Stimulated activated CD8-positive, alpha-beta memory T cell treated with anti-CD3 and anti-CD28 coated beads, Interleukin-4, amount 100 ng/mL, for 1 hour (primary cell): ENCODE measurements around the gene NEDD8.
"Not testable (repeated sequence)": the region's sequence is repeated elsewhere in the genome, so short reads cannot be mapped to it uniquely, and the experiment has no call there.

Source experiments
- DNase-seq, 2 donors: peaks; one replicate each; pipeline ENCODE4 v3.0.0-alpha.2; 2020; ENCODE audit warnings: low read depth in 2 of 2, low spot score in 1 of 2

Gene NEDD8

DNA sequence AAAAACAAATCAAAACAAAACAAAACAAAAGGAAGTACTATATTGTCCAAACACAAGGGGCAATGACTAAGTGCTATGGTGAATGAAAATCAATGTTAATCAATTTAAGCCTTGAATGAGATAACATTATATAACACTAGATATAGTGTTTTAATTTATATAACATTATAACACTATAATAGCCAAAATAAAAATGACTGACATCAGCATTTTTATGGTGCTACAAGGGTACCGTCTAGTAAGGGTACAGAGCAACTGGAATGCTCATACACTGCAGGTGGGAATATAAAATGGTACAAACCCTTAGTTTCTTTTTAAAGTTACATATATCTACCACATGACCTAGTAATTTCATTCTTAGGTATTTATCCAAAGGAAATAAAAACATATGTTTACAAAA lies 5.7 kb downstream of the NEDD8 start:
- no peak for DNase-seq

DNA sequence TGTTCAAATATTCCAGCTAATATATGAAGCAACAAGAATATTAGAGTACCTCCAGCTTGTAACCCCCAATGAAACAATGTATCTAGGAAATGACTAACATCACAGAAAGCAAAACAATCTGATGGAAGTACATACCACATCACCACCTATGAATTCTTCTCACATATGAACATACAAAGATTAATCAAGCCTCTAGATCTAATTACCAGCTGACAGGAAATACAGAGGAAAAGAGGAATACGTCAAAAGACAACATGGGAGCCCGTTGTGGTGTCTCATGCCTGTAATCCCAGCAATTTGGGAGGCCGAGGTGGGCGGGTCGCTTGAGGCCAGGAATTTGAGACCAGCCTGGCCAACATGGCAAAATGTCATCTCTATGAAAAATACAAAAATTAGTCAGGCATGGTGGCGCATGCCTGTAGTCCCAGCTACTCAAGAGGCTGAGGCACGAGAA lies 7.5 kb downstream of the NEDD8 start:
- DNase-seq = no peak

DNA sequence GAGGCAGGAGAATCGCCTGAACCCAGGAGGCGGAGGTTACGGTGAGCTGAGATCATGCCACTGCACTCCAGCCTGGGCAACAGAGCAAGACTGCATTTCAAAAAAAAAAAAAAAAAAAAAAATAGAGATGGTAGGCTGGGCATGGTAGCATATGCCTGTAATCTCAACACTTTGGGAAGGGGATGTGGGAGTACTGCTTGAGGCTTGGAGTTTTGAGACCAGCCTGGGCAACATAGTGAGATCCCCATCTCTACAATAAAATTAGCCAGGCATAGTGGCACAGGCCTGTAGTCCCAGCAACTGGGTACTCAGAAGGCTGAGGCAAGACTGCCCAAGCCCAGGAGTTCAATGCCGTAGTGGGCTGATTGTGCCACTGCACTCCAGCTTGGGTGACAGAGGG lies 9.2 kb downstream of the NEDD8 start:
- DNase-seq = not testable (repeated sequence)

GRCh38 chr14:24219521-24219920 lies 12.6 kb downstream of the NEDD8 start:
- no peak for DNase-seq

DNA sequence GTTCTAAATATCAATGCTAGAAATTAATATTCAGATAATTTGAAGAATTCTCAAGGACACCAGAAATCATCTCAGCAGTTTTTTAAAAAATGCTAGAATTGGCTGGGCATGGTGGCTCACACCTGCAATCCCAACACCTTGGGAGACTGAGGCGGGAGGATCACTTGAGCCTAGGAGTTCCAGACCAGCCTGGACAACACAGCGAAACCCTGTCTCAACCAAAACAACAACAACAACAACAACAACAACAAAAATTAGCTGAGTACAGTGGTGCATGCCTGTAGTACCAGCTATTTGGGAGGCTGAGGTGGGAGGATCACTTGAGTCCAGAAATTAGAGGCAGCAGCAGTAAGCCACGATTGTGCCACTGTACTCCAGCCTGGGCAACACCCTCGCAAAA lies 13.1 kb downstream of the NEDD8 start:
- no peak for DNase-seq

DNA sequence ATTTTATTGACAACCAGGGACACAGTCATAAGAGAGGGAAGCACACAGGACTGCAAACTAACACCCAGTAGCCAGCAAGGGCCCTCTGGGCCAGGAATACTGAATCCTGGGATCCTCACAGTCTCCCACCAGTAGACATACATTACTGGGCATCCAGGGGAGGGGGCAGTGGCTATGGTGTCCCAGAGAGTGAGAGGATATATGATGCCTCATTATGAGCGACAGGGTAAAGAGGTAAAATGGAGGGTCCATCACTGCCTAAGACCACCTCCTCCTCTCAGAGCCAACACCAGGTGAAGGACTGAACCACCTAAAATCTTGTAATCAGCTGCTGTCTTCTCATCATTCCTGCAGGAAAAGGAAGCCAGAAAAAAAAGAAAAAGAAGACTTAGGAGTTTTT lies 15.3 kb downstream of the NEDD8 start:
- not testable (repeated sequence) for DNase-seq

- DNase-seq = no peak
Observed at GRCh38 chr14:24216345-24216699, 15.8 kb downstream of the NEDD8 start.

- peak; percentile 52 to 72 for DNase-seq
Observed at GRCh38 chr14:24215495-24216344, 16.4 kb downstream of the NEDD8 start, which contains the start of gene MDP1. TSS of gene MDP1 (minus strand) at chr14:24216066. CDS start at chr14:24215955, 111 bp downstream.

- no peak for DNase-seq
Observed at GRCh38 chr14:24213866-24214662, 18.1 kb downstream of the NEDD8 start.

GRCh38 chr14:24212924-24213865 lies 19.0 kb downstream of the NEDD8 start, which contains the start of gene CHMP4A:
TSS of gene CHMP4A (minus strand) at chr14:24213488. CDS start at chr14:24213439, 49 bp downstream.
- peak; percentile 88 to 93 for DNase-seq

DNA sequence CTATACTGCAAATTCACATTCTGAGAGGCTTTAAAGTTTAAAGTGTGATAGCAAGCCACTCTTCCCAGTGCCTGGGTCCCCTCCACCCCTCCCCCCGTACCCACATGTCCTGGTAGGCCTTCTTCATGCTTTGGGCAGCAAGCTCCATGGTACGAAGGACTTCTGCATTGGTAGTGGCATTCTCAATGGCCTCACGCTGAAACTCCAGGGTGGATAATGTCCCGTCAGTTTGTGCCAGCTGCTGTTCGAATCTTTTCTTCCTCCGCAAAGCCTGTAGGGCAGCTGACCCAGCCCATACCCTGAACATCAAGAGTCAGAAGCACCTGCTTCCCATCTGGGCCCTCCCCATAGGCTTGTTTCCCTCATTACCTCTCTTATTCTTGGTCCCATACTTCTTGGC lies 20.9 kb downstream of the NEDD8 start:
- no peak for DNase-seq

- no peak for DNase-seq
Observed at GRCh38 chr14:24207625-24208024, 24.5 kb downstream of the NEDD8 start.

- DNase-seq = no peak
Observed at GRCh38 chr14:24207104-24207551, 25.0 kb downstream of the NEDD8 start.

GRCh38 chr14:24206260-24207103 lies 25.7 kb downstream of the NEDD8 start:
- no peak for DNase-seq

DNA sequence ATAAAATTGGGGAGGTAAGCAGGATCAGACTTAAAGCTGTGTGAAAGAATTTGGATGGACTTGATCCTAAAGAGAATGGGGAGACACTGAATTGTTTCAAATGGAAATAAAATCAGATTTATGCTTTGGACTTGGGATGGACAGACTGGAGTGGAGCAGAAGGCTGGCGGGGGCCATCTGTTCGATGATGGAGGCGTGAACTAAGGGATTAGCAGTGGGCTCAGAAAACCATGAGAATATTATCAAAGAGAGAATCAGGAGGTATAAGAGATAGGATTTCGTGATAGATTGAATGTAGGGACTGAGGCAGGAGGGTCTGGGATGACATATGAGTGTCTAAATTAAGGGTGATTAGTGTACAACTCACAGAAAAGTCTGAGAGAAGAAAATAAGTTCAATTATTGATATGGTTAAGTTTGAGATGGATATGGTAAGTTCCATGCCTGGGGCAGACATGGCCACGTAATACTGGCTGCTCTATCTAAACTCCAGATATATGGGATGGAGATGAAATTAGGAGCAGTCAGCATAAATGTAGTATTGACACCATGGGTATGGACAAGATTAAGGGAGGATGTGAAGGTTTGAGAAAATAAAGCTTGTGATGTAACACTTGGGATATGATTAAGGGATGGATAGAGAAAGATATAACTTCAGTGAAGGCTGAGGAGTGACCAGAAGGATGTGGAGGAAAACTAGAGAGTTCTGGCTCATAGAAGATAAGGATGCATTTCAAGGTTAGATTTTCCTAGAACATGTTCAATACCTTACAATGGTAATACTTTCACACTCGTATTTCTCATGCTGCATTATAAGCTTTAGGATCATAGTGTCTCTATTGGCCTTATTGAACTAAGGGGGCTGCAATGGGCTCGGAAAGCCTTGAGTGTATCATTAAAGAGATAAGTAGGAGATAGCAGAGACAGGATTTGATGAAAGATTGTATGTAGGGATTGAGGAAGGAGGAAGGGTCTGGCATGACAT lies 27.7 kb downstream of the NEDD8 start:
- DNase-seq = no peak

GRCh38 chr14:24203249-24203886 lies 28.8 kb downstream of the NEDD8 start:
- DNase-seq = not testable (repeated sequence)

DNA sequence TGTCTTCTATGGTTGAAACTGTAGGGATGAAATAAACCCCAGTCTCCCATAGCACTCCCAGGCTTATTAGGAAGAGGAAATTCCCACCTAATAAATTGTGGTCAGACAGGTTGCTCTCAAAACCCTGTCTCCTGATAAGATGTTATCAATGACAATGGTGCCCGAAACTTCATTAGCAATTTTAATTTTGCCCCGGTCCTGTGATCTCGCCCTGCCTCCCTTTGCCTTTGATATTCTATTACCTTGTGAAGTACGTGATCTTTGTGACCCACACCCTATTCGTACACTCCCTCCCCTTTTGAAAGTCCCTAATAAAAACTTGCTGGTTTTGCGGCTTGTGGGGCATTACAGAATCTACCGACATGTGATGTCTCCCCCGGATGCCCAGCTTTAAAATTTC lies 29.6 kb downstream of the NEDD8 start:
- not testable (repeated sequence) for DNase-seq

DNA sequence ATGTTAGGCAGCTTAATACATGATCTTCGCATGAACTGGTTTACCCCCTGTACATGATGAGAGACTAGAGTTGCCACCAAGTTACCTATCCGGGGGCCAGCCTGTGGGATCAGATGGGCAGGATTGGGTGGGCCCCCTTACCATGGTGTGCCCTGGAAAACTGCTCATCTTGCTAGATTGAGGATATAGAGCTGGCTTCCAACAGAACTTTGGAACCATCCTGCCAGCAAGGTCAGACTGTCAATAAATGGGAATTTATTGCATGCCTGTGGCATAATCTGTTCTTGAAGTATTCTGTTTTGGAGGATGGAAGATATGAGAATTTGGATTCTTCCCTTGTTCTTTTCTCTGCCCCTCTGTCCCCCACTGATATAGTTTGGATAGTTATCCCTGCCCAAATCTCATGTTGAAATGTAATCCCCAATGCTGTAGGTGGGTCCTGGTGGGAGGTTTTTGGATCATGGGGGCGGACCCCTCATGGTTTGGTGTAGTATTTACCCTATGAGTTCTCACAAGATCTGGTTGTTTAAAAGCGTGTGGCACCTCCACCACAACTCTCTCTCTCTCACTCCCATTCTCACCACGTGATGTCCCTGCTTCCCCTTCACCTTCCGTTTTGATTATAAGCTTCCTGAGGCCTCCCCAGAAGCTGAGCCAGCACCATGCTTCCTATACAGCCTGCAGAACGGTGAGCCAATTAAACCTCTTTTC lies 33.2 kb downstream of the NEDD8 start:
- no peak for DNase-seq
